ENCODE results near the gene PRKN. TPM values are rescaled to one million over a fixed set of nuclear protein-coding genes. Genes with fewer than 3 reads are reported as not detected.

PRKN gene
- total RNA-seq, 1 donor from 2014 or later: 0.79 TPM

DNA sequence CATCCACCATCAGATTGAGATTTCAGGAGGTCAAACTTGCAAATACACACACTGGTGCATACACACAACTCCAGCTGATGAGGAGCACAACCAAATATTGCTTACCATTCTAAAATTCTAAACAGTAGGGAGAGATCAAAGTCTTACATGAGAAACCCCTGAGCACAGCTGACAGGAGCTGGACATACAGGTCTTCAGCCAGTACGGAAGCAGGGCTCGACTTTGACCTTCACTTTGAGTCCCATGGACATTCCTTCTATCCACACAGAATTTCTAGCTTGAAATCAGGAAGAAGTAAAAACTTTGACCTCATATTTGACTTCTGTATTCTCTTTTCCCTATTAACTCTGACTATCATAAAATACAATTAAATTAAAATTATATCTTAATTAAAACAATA lies 90.2 kb downstream of the PRKN start:
- DNase-seq (ENCODE audit: low read depth) (no peak), FAIRE-seq (no peak)
- H3K27me3 ChIP-seq (ENCODE audit: control insufficient read depth, insufficient read depth, low read length): no peaks in the 10 kb centered on the region
- no peak overlapping the region for H3K4me3 ChIP-seq (ENCODE audit: low read depth, low read length)
- TF ChIP-seq, protein P1, sequence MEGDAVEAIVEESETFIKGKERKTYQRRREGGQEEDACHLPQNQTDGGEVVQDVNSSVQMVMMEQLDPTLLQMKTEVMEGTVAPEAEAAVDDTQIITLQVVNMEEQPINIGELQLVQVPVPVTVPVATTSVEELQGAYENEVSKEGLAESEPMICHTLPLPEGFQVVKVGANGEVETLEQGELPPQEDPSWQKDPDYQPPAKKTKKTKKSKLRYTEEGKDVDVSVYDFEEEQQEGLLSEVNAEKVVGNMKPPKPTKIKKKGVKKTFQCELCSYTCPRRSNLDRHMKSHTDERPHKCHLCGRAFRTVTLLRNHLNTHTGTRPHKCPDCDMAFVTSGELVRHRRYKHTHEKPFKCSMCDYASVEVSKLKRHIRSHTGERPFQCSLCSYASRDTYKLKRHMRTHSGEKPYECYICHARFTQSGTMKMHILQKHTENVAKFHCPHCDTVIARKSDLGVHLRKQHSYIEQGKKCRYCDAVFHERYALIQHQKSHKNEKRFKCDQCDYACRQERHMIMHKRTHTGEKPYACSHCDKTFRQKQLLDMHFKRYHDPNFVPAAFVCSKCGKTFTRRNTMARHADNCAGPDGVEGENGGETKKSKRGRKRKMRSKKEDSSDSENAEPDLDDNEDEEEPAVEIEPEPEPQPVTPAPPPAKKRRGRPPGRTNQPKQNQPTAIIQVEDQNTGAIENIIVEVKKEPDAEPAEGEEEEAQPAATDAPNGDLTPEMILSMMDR (IDR thresholded peaks at IDR 0.05; ENCODE audit: insufficient read depth, low read length, severe bottlenecking): no peak
- H3K36me3 ChIP-seq (ENCODE audit: control insufficient read depth, insufficient read depth, low read length): no peaks in the 10 kb centered on the region

DNA sequence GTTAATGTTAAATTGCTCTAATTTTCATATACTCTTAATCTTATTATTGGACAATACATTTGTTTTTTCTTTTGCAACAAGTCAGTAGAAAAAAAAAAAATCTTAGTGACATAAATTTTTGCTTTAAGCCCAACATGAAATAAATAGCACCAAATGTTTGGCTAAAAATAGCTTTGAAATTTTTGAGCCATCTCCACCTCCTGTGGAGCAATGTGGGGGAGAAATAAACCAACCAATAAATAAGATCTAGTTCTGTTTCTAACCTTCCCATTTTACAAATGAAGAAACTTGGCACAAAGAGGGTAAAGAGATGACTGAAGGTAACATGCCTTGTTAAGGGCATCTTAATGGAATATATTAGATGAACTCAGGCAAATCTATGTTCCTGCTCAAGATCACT lies 91.4 kb downstream of the PRKN start:
- FAIRE-seq: no peak
- H3K27me3 ChIP-seq (ENCODE audit: control insufficient read depth, insufficient read depth, low read length): no peaks in the 10 kb centered on the region
- H3K4me3 ChIP-seq (ENCODE audit: low read depth, low read length): no peak overlapping the region
- no peak for DNase-seq (ENCODE audit: low read depth)
- no peaks in the 10 kb centered on the region for H3K36me3 ChIP-seq (ENCODE audit: control insufficient read depth, insufficient read depth, low read length)
- TF ChIP-seq, protein P1 (IDR thresholded peaks at IDR 0.05; ENCODE audit: insufficient read depth, low read length, severe bottlenecking): no peak

DNA sequence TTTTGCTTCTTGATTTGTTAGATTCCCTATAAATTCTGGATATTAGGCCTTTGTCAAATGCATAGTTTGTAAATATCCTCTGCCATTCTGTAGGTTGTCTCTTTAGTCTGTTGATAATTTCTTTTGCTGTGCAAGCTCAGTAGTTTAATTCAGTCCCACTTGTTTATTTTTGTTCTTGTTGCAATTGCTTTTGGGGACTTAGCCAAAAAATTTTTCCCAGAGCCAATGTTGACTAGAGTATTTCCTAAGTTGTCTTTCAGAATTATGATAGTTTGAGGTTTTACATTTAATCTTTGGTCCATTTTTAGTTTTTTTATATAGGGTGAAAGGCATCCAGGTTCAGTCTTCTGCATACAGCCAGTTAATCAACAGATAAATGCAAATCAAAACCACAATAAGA lies 96.0 kb downstream of the PRKN start:
- TF ChIP-seq, protein P1 (IDR thresholded peaks at IDR 0.05; ENCODE audit: insufficient read depth, low read length, severe bottlenecking): no peak
- DNase-seq (ENCODE audit: low read depth): no peak
- Histone ChIP-seq H3K36me3 (ENCODE audit: control insufficient read depth, insufficient read depth, low read length) (no peaks in the 10 kb centered on the region), H3K4me3 (ENCODE audit: low read depth, low read length) (no peak overlapping the region), H3K27me3 (ENCODE audit: control insufficient read depth, insufficient read depth, low read length) (no peaks in the 10 kb centered on the region)
- no peak for FAIRE-seq

DNA sequence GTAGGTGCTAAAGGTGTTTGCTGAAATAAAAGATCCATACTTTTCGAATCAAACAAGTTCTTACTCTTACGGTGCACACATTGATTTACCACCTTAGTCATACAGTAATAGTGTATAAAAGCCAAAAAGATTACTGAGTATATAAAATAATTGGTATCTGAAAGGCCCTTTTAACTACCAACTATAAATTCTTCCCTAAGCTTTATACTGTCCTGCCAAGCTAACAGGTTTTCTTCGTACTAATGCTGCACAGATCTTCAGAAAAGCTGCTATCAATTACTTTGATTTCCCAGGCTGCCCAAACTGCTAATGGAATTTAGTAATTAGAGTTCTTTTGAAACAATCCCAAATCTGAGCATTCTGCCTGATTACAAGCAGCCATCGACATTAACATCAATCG lies 97.5 kb downstream of the PRKN start:
- no peaks in the 10 kb centered on the region for H3K27me3 ChIP-seq (ENCODE audit: control insufficient read depth, insufficient read depth, low read length)
- no peak for FAIRE-seq
- TF ChIP-seq, protein P1 (IDR thresholded peaks at IDR 0.05; ENCODE audit: insufficient read depth, low read length, severe bottlenecking): no peak
- no peaks in the 10 kb centered on the region for H3K36me3 ChIP-seq (ENCODE audit: control insufficient read depth, insufficient read depth, low read length)
- no peak overlapping the region for H3K4me3 ChIP-seq (ENCODE audit: low read depth, low read length)
- no peak for DNase-seq (ENCODE audit: low read depth)

DNA sequence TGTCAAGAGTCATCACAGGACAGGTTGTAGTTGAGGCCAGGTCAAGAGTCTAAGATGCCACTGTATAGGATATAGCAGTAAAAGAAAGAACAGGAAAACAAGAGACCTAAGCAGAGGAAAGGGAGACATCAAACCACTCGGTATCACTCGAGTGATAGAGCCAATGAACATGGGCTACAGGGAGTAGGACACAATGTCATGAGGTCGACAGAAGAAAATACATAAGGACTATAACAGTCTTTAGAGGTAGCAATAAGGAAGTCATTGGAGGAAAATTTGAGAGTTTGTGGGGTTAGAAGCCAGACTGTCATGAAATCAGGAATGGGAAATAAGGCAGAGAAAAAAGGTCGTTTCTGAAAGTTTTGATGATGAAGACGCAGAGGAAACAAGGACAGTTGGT lies 99.7 kb downstream of the PRKN start:
- no peak overlapping the region for H3K4me3 ChIP-seq (ENCODE audit: low read depth, low read length)
- FAIRE-seq (no peak), DNase-seq (ENCODE audit: low read depth) (no peak)
- TF ChIP-seq, protein P1 (IDR thresholded peaks at IDR 0.05; ENCODE audit: insufficient read depth, low read length, severe bottlenecking): no peak
- H3K36me3 ChIP-seq (ENCODE audit: control insufficient read depth, insufficient read depth, low read length): no peaks in the 10 kb centered on the region
- no peaks in the 10 kb centered on the region for H3K27me3 ChIP-seq (ENCODE audit: control insufficient read depth, insufficient read depth, low read length)

DNA sequence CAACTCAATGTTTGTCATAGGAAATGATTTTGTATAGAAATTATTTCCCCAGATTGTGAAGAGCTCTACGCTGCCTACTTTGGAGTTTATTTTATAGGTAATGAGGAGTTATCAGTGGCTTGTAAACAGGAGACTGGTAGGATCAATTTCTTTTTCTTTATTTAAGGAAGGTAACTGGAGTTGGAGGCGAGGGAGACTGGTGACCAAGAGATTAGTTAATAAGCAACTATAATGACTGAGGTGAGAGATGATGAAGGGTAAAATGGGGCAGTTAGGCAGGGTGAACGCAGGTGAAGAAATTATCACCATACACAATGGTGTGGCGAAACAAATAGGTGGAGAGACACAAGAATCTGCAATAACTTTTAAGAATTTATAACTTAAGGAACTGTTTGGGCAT lies 100.2 kb downstream of the PRKN start:
- TF ChIP-seq, protein P1 (IDR thresholded peaks at IDR 0.05; ENCODE audit: insufficient read depth, low read length, severe bottlenecking): no peak
- Histone ChIP-seq H3K27me3 (ENCODE audit: control insufficient read depth, insufficient read depth, low read length) (no peaks in the 10 kb centered on the region), H3K4me3 (ENCODE audit: low read depth, low read length) (no peak overlapping the region), H3K36me3 (ENCODE audit: control insufficient read depth, insufficient read depth, low read length) (no peaks in the 10 kb centered on the region)
- DNase-seq (ENCODE audit: low read depth) (no peak), FAIRE-seq (no peak)

Data from bronchial epithelial cell (primary cell).